ENCODE results near the gene CAPZA3.

- TF ChIP-seq CTCF (IDR thresholded peaks at IDR 0.05) (no peak), EP300 (IDR thresholded peaks at IDR 0.05; ENCODE audit: low read depth) (no peak), POLR2A (IDR thresholded peaks at IDR 0.05) (no peak)
These were observed 21.7 kb upstream of the CAPZA3 start for GRCh38 chr12:18716236-18716635.

All from transverse colon (tissue), 3 donors.